PC-9 (cell line): ENCODE measurements around the gene ICAM2.

ENCODE experiments used
- CTCF ChIP-seq: fragments of 200-600 bp; sonication (generic); conservative IDR thresholded peaks from 2 replicates; pipeline ENCODE4 v1.6.1; 2017; ENCODE audit warnings: mixed run types, antibody characterized with exemption, mild to moderate bottlenecking, moderate library complexity
- EZH2 ChIP-seq: fragments of 200-600 bp; sonication (generic); IDR thresholded peaks from 2 replicates; pipeline ENCODE4 v1.8.0; 2017; ENCODE audit warnings: antibody characterized with exemption, low read depth

GRCh38 chr17:64054304-64054703 lies 33.9 kb upstream of the ICAM2 start:
- no peak for TF ChIP-seq CTCF
- TF ChIP-seq EZH2: no peak
